Neural progenitor cell (in vitro differentiated cells): Measurements from ENCODE around the gene RHOG. TPM values are rescaled to one million over a fixed set of nuclear protein-coding genes. Genes with fewer than 3 reads are reported as not detected.
"Not testable (repeated sequence)": the region's sequence is repeated elsewhere in the genome, so short reads cannot be mapped to it uniquely, and the experiment has no call there.

Experiments
- DNase-seq: peaks from one replicate; pipeline ENCODE4 v3.0.0-alpha.2; 2016; ENCODE audit warnings: low spot score
- H2AFZ ChIP-seq: fragments of 200-600 bp; sonication (generic); replicated peaks from 2 replicates; pipeline ENCODE4 v1.6.1; 2016; ENCODE audit warnings: antibody characterized with exemption
- H3F3A ChIP-seq: fragments of 200-600 bp; sonication (generic); 2 replicates; pipeline ENCODE4 v1.6.1; 2016; ENCODE audit warnings: antibody characterized with exemption, low read depth
- H3K27ac ChIP-seq: fragments of 200-600 bp; sonication (generic); 2 replicates; pipeline ENCODE4 v1.5.1; 2016; ENCODE audit warnings: mild to moderate bottlenecking
- H3K27me3 ChIP-seq: fragments of 200-600 bp; sonication (generic); 2 replicates; pipeline ENCODE4 v1.6.1; 2016; ENCODE audit warnings: mild to moderate bottlenecking, moderate library complexity
- H3K36me3 ChIP-seq: fragments of 200-600 bp; sonication (generic); 2 replicates; pipeline ENCODE4 v1.5.1; 2016
- H3K4me1 ChIP-seq: fragments of 200-600 bp; sonication (generic); 2 replicates; pipeline ENCODE4 v1.6.1; 2016; ENCODE audit warnings: mixed run types
- H3K4me2 ChIP-seq: fragments of 200-600 bp; sonication (generic); 2 replicates; pipeline ENCODE4 v1.6.1; 2016
- H3K4me3 ChIP-seq: fragments of 200-600 bp; sonication (generic); 2 replicates; pipeline ENCODE4 v1.5.1; 2016
- H3K79me2 ChIP-seq: fragments of 200-600 bp; sonication (generic); 2 replicates; pipeline ENCODE4 v1.6.1; 2016; ENCODE audit warnings: low read depth
- H3K9ac ChIP-seq: fragments of 200-600 bp; sonication (generic); 2 replicates; pipeline ENCODE4 v1.6.1; 2016
- H3K9me3 ChIP-seq: fragments of 200-600 bp; sonication (generic); 2 replicates; pipeline ENCODE4 v1.5.1; 2016; ENCODE audit warnings: low read depth
- H4K20me1 ChIP-seq: fragments of 200-600 bp; sonication (generic); 2 replicates; pipeline ENCODE4 v1.6.1; 2016; ENCODE audit warnings: low read depth
- H3K27ac Mint-ChIP-seq: 3 replicates; pipeline ENCODE4 v1.8.0; 2021; ENCODE audit warnings: mixed read lengths
- H3K27me3 Mint-ChIP-seq: 2 replicates; pipeline ENCODE4 v1.8.0; 2022; ENCODE audit warnings: low read depth, mild to moderate bottlenecking, inconsistent platforms, moderate library complexity, mixed read lengths; ENCODE audit not compliant: insufficient read depth
- H3K36me3 Mint-ChIP-seq: 3 replicates; pipeline ENCODE4 v1.8.0; 2021; ENCODE audit warnings: mixed read lengths
- H3K4me1 Mint-ChIP-seq: 3 replicates; pipeline ENCODE4 v1.8.0; 2021; ENCODE audit warnings: mixed read lengths
- H3K4me3 Mint-ChIP-seq: 3 replicates; pipeline ENCODE4 v1.8.0; 2021; ENCODE audit warnings: mild to moderate bottlenecking, moderate library complexity, mixed read lengths
- H3K9me3 Mint-ChIP-seq: 3 replicates; pipeline ENCODE4 v1.8.0; 2020; ENCODE audit warnings: mixed read lengths
- EZH2 ChIP-seq: fragments of 200-600 bp; sonication (generic); IDR thresholded peaks from 2 replicates; pipeline ENCODE4 v1.6.1; 2017; ENCODE audit warnings: antibody characterized with exemption, mild to moderate bottlenecking, moderate library complexity
- EZH2phosphoT487 ChIP-seq: fragments of 200-600 bp; sonication (generic); IDR thresholded peaks from 2 replicates; pipeline ENCODE4 v1.6.1; 2017; ENCODE audit warnings: antibody characterized with exemption
- total RNA-seq: library from RNA; depleted of rRNA; stranded (reverse); fragments of >200 nt; gene quantifications from 2 replicates; pipeline ENCODE4 v1.2.3, GENCODE V29; 2015; ENCODE audit warnings: low replicate concordance
- TF ChIP-seq, protein P1 (sequence below): fragments of 200-600 bp; sonication (generic); IDR thresholded peaks from 2 replicates; pipeline ENCODE4 v1.5.1; 2017; ENCODE audit warnings: antibody characterized with exemption, mild to moderate bottlenecking

RHOG gene
- total RNA-seq, 1 donor from 2014 or later = 5.9 TPM

DNA sequence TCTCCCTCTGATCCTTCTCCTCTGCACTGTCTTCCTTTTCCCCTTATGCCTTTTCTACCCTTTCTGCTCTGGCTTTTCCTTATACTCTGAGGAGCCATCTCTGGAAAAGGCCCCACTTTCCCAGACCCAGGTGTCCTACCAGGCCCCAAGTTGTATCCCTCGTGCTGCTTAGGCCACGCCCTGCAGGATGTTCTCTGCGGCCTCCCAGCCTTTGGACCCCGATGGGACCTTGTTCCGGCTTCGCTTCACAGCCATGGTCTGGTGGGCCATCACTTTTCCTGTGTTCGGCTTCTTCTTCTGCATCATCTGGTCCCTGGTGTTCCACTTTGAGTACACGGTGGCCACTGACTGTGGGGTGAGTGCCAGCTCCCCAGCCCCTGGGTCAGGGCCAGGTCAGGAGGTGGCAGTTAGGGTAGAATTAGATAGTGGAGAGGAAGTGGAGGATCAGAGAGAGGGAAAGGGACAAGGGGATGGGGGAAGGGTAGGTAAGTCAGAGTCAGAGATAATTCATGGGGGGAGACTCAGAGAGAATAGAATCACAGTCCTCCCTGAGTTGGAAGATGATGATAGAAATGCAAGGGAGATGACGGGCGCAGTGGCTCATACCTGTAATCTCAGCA, 23.5 kb downstream of the RHOG start:
- H3K4me1 ChIP-seq = no peaks in the 10 kb centered on the region
- no peak for DNase-seq
- no peak overlapping the region for H3K9ac ChIP-seq
- TF ChIP-seq, protein P1, sequence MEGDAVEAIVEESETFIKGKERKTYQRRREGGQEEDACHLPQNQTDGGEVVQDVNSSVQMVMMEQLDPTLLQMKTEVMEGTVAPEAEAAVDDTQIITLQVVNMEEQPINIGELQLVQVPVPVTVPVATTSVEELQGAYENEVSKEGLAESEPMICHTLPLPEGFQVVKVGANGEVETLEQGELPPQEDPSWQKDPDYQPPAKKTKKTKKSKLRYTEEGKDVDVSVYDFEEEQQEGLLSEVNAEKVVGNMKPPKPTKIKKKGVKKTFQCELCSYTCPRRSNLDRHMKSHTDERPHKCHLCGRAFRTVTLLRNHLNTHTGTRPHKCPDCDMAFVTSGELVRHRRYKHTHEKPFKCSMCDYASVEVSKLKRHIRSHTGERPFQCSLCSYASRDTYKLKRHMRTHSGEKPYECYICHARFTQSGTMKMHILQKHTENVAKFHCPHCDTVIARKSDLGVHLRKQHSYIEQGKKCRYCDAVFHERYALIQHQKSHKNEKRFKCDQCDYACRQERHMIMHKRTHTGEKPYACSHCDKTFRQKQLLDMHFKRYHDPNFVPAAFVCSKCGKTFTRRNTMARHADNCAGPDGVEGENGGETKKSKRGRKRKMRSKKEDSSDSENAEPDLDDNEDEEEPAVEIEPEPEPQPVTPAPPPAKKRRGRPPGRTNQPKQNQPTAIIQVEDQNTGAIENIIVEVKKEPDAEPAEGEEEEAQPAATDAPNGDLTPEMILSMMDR = no peak
- TF ChIP-seq EZH2 = no peak
- TF ChIP-seq EZH2phosphoT487 = no peak
- H3K36me3 Mint-ChIP-seq = peaks cover 3% of the 10 kb centered on the region
- no peak overlapping the region for H3K4me3 ChIP-seq
- peaks cover 2% of the 10 kb centered on the region for H3K27me3 Mint-ChIP-seq
- H3K27ac Mint-ChIP-seq = peak overlapping the region; percentile 75
- H3K9me3 ChIP-seq = no peaks in the 10 kb centered on the region
- no peaks in the 10 kb centered on the region for H3K9me3 Mint-ChIP-seq
- H3K4me1 Mint-ChIP-seq = peaks cover 8% of the 10 kb centered on the region
- H4K20me1 ChIP-seq = peaks cover 5% of the 10 kb centered on the region
- H3K27me3 ChIP-seq = no peaks in the 10 kb centered on the region
- H3K79me2 ChIP-seq = no peaks in the 10 kb centered on the region
- H3K4me3 Mint-ChIP-seq = no peak overlapping the region
- H3K4me2 ChIP-seq = no peak overlapping the region
- no peak overlapping the region for H2AFZ ChIP-seq
- no peak overlapping the region for H3K27ac ChIP-seq
- no peaks in the 10 kb centered on the region for H3F3A ChIP-seq
- no peaks in the 10 kb centered on the region for H3K36me3 ChIP-seq

DNA sequence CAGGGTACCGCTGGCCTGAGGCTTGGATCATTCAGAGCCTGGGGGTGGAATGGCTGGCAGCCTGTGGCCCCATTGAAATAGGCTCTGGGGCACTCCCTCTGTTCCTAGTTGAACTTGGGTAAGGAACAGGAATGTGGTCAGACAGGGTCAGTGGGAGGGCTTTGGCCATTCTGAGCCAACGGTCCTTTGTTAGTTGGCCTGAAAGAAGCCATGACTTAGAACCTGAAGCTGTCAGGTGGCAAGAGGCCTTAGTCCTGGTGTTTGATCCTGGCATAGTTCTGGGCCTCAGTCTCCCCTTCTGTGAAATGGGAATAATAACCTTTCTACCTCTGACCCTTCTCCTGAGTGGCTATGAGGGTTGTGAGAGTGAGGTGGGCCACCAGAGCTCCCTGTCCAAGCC, 24.1 kb downstream of the RHOG start:
- peaks cover 2% of the 10 kb centered on the region for H3K27me3 Mint-ChIP-seq
- peaks cover 5% of the 10 kb centered on the region for H4K20me1 ChIP-seq
- H3K36me3 Mint-ChIP-seq = peaks cover 3% of the 10 kb centered on the region
- H2AFZ ChIP-seq = no peak overlapping the region
- no peak for TF ChIP-seq EZH2phosphoT487
- TF ChIP-seq, protein P1 = no peak
- TF ChIP-seq EZH2 = no peak
- H3K4me1 Mint-ChIP-seq = peaks cover 8% of the 10 kb centered on the region
- no peaks in the 10 kb centered on the region for H3K4me1 ChIP-seq
- H3K4me2 ChIP-seq = no peak overlapping the region
- no peak overlapping the region for H3K27ac Mint-ChIP-seq
- H3K4me3 Mint-ChIP-seq = no peak overlapping the region
- H3K4me3 ChIP-seq = no peak overlapping the region
- no peaks in the 10 kb centered on the region for H3F3A ChIP-seq
- no peak overlapping the region for H3K9ac ChIP-seq
- H3K79me2 ChIP-seq = no peaks in the 10 kb centered on the region
- DNase-seq = no peak
- no peaks in the 10 kb centered on the region for H3K9me3 Mint-ChIP-seq
- no peak overlapping the region for H3K27ac ChIP-seq
- no peaks in the 10 kb centered on the region for H3K9me3 ChIP-seq
- no peaks in the 10 kb centered on the region for H3K27me3 ChIP-seq
- no peaks in the 10 kb centered on the region for H3K36me3 ChIP-seq

DNA sequence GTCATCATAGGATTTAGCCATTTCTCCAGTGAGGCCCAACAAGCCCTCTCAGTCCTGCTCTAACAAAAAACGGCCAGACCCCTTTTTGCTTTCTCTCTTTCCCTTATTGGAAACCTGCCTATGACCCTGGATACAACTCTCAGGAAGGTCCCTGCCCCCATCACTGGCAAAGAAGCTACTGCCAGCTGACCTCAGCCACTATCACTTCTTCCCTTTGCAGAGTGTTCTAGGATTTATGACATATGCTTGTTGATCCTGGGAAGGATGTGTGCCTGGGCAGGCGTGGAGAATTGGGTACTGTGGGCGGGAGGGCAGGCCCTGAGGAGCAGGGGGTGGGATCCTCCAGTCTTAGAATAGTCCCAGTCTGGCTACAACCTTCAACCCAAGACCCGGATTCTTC, 24.9 kb downstream of the RHOG start:
- H3K36me3 Mint-ChIP-seq = peaks cover 3% of the 10 kb centered on the region
- no peaks in the 10 kb centered on the region for H3K9me3 Mint-ChIP-seq
- H3K79me2 ChIP-seq = no peaks in the 10 kb centered on the region
- no peaks in the 10 kb centered on the region for H3K4me1 ChIP-seq
- H3K9me3 ChIP-seq = no peaks in the 10 kb centered on the region
- DNase-seq = no peak
- no peak overlapping the region for H3K4me3 Mint-ChIP-seq
- no peaks in the 10 kb centered on the region for H3F3A ChIP-seq
- no peak overlapping the region for H3K27ac ChIP-seq
- H3K36me3 ChIP-seq = no peaks in the 10 kb centered on the region
- no peak overlapping the region for H3K4me3 ChIP-seq
- TF ChIP-seq, protein P1 = no peak
- TF ChIP-seq EZH2phosphoT487 (no peak), EZH2 (no peak)
- no peak overlapping the region for H3K27ac Mint-ChIP-seq
- H3K27me3 ChIP-seq = no peaks in the 10 kb centered on the region
- H2AFZ ChIP-seq = no peak overlapping the region
- H3K4me1 Mint-ChIP-seq = peaks cover 8% of the 10 kb centered on the region
- peak overlapping the region; percentile 8 for H3K9ac ChIP-seq
- H4K20me1 ChIP-seq = peaks cover 5% of the 10 kb centered on the region
- no peak overlapping the region for H3K4me2 ChIP-seq
- peaks cover 2% of the 10 kb centered on the region for H3K27me3 Mint-ChIP-seq

DNA sequence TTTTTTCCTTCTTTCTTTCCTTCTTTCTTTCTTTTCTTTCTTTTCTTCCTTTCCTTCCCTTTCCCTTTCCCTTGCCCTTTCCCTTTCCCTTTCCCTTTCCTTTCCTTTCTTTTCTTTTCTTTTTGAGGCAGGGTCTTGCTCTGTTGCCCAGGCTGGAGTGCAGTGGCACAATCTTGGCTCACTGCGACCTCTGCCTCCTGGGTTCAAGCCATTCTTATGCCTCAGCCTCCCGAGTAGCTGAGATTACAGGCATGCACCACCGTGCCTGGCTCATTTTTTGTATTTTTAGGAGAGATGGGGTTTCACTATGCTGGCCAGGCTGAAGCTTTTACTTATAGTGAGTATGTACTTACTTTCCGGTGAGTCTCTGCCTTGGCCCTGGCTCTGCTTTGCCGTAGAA, 25.9 kb downstream of the RHOG start:
- not testable (repeated sequence) for H3K36me3 ChIP-seq, DNase-seq, H4K20me1 ChIP-seq, H3K4me3 Mint-ChIP-seq, H3K79me2 ChIP-seq, H3K9me3 ChIP-seq, H3F3A ChIP-seq, H3K9ac ChIP-seq, H3K4me3 ChIP-seq, H3K4me2 ChIP-seq, H3K36me3 Mint-ChIP-seq, H3K27ac ChIP-seq, H3K4me1 Mint-ChIP-seq, H3K27ac Mint-ChIP-seq, H3K27me3 Mint-ChIP-seq, H3K27me3 ChIP-seq, H3K4me1 ChIP-seq, H2AFZ ChIP-seq, H3K9me3 Mint-ChIP-seq
